Upper lobe of left lung (tissue), 6 donors: ENCODE measurements around the gene TWIST1. TPM values are rescaled to one million over a fixed set of nuclear protein-coding genes. Genes with fewer than 3 reads are reported as not detected.

Experiments used
- ATAC-seq, 2 donors: fragments of 200-7000 bp; cut with Tn5 transposase; one replicate each; pipeline ENCODE4 v1.9.1; 2022; ENCODE audit warnings: mild to moderate bottlenecking in 2 of 2, moderate library complexity in 2 of 2; ENCODE audit not compliant: low FRiP score in 2 of 2
- DNase-seq, 2 donors: peaks; one replicate each; pipeline ENCODE4 v3.0.0-alpha.2; 2019 to 2020
- H3K27ac ChIP-seq, 4 donors: fragments of 200-600 bp; sonication (generic); one replicate each; pipeline ENCODE4 v1.5.1; 2016 to 2019
- H3K27me3 ChIP-seq, 4 donors: fragments of 200-600 bp; sonication (generic); one replicate each; pipeline ENCODE4 v1.5.1; 2017 to 2019
- H3K36me3 ChIP-seq, 4 donors: fragments of 200-600 bp; sonication (generic); one replicate each; pipeline ENCODE4 v1.5.1; 2016 to 2019
- H3K4me1 ChIP-seq, 4 donors: fragments of 200-600 bp; sonication (generic); one replicate each; pipeline ENCODE4 v1.5.1; 2018 to 2019
- H3K4me3 ChIP-seq, 4 donors: fragments of 200-600 bp; sonication (generic); one replicate each; pipeline ENCODE4 v1.5.1; 2017 to 2019; ENCODE audit warnings: mild to moderate bottlenecking in 2 of 4, moderate library complexity in 1 of 4
- H3K9me3 ChIP-seq, 4 donors: fragments of 200-600 bp; sonication (generic); one replicate each; pipeline ENCODE4 v1.5.1; 2018 to 2019
- CTCF ChIP-seq, 6 experiments: fragments of 450-650 bp in 4 of 6; fragments of 200-600 bp in 2 of 6; sonication (generic) in 2 of 6; IDR thresholded peaks; one replicate each; pipeline ENCODE4 v1.5.1; 2016 to 2019; ENCODE audit warnings: antibody characterized with exemption in 6 of 6
- EP300 ChIP-seq, 4 donors: sonication (generic); formaldehyde crosslinking; IDR thresholded peaks; one replicate each; pipeline ENCODE4 v1.5.1; 2017; ENCODE audit warnings: antibody characterized with exemption in 4 of 4, control low read depth in 2 of 4
- POLR2A ChIP-seq, 4 donors: fragments of 450-650 bp; IDR thresholded peaks; one replicate each; pipeline ENCODE4 v1.5.1; 2016 to 2017; ENCODE audit warnings: antibody characterized with exemption in 4 of 4, mild to moderate bottlenecking in 2 of 4
- POLR2AphosphoS5 ChIP-seq, 2 donors: sonication (generic); formaldehyde crosslinking; IDR thresholded peaks; one replicate each; pipeline ENCODE4 v1.5.1; 2017; ENCODE audit warnings: antibody characterized with exemption in 2 of 2
- WGBS, 2 donors: methylation state at CpG; one replicate each; pipeline ENCODE4 v1.1.5; 2017 to 2018; 5-methylcytosine and 5-hydroxymethylcytosine counted together
- total RNA-seq, 6 donors: library from RNA; depleted of rRNA in 4 of 6; stranded (reverse); fragments of >200 nt in 4 of 6; gene quantifications; one replicate each; pipeline versions ENCODE4 v1.1.0 to v1.2.1, GENCODE V29; 2016 to 2021
- donor health status: DM: no; HTN: no; CAD: no; lungs with moderate emphysema.
- donor health status: DM: no; HTN: yes; CAD: no; lungs with severe emphysema.

Gene TWIST1
- total RNA-seq, 6 donors from 2014 or later, result 0.77 to 0.98 TPM; not detected in 4

DNA sequence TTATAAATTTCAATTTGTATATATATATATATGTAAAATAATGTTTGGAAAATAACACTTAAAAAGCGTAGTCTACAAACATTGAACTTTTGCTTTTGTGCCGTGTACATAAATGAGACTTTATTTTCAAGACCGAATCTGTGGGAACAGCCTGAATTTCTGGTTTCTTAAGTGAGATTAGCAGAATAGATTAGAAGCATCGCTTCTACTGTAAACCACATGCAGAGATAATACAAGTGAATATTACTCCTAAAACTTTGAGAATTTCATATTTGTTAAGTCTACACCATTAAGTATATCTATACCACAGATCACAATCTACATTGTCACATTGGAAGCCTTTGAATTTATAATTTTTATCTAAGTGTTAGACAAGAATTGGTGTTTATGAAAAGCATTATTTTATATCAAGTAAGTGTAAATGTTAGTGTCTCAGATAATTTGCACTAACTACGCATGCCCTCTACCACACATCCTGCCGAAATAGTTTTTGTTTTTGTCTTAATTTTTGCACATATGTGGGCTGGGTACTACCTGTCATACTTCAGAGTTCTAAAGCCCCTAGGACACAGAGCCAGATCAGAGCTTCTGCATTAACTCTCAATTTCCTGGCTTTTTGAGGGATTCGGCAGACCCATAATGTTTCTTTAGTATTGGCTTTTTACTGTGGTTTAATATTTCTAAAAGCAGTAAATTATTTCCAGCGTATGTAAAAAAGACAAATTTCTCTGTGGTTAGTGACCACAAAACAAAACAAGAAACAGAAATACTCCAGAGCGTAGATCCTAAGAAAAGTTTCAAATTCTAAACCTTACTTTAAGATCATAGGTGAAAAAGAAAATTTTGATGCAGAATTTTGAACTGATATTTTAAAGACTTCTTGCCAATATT, 20.0 kb downstream of the TWIST1 start:
- Histone ChIP-seq H3K27ac (no peak overlapping the region), H3K36me3 (no peaks in the 10 kb centered on the region), H3K27me3 (no peaks in the 10 kb centered on the region), H3K4me3 (no peak overlapping the region), H3K9me3 (no peaks in the 10 kb centered on the region), H3K4me1 (no peaks in the 10 kb centered on the region)
- WGBS, 2 donors, result 78 to 79% methylated on average over 9 of the region's 9 CpGs
- TF ChIP-seq POLR2AphosphoS5 (IDR thresholded peaks at IDR 0.05), result no peak
- TF ChIP-seq POLR2A (IDR thresholded peaks at IDR 0.05), result no peak
- TF ChIP-seq CTCF (IDR thresholded peaks at IDR 0.05), result no peak
- TF ChIP-seq EP300 (IDR thresholded peaks at IDR 0.05), result no peak
- ATAC-seq (no peak), DNase-seq (no peak)

DNA sequence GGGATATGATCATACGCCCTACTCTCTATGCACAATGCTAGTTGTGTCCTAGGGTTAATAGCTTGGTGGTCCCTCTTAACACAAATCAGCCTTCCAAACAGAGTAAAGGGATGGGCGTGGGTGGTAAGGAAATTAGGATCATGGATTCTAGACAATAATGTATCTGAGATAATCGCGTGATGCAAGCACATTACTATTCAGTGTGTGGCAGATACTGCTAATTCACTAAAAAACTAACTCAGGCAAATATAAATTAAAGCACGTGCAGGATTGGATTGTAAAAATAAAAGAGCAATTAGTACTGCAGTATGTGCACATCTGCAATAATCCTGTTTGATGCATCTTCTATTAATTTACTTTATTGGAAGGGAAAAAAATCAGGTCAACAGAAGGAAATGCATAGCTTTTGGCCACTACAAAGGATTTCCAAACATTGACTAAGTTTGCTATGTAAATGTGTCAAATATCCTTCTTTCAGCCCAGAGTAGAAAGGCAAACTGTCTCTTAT, 22.0 kb downstream of the TWIST1 start:
- no peak for DNase-seq

GRCh38 chr7:19094598-19095352, 22.7 kb downstream of the TWIST1 start:
- no peaks in the 10 kb centered on the region for H3K4me1 ChIP-seq
- no peaks in the 10 kb centered on the region for H3K36me3 ChIP-seq
- no peak overlapping the region for H3K27ac ChIP-seq
- ATAC-seq (no peak), DNase-seq (no peak)
- H3K9me3 ChIP-seq, result no peaks in the 10 kb centered on the region
- H3K4me3 ChIP-seq, result no peak overlapping the region
- 58 to 62% methylated on average over 3 of the region's 3 CpGs for WGBS, 2 donors
- TF ChIP-seq POLR2A (IDR thresholded peaks at IDR 0.05) (no peak), EP300 (IDR thresholded peaks at IDR 0.05) (no peak), POLR2AphosphoS5 (IDR thresholded peaks at IDR 0.05) (no peak), CTCF (IDR thresholded peaks at IDR 0.05) (no peak)
- no peaks in the 10 kb centered on the region for H3K27me3 ChIP-seq

More for the DNA sequence above, 22.0 kb downstream of the TWIST1 start:
- H3K36me3 ChIP-seq, result no peaks in the 10 kb centered on the region
- no peak for ATAC-seq
- H3K27ac ChIP-seq, result no peak overlapping the region
- H3K27me3 ChIP-seq, result no peaks in the 10 kb centered on the region
- H3K4me1 ChIP-seq, result no peaks in the 10 kb centered on the region
- H3K9me3 ChIP-seq, result no peaks in the 10 kb centered on the region
- H3K4me3 ChIP-seq, result no peak overlapping the region
- WGBS, 2 donors, result 76 to 84% methylated on average over 5 of the region's 5 CpGs
- no peak for TF ChIP-seq EP300 (IDR thresholded peaks at IDR 0.05)
- TF ChIP-seq POLR2AphosphoS5 (IDR thresholded peaks at IDR 0.05), result no peak
- no peak for TF ChIP-seq CTCF (IDR thresholded peaks at IDR 0.05)
- TF ChIP-seq POLR2A (IDR thresholded peaks at IDR 0.05), result no peak

- DNase-seq (no peak), ATAC-seq (no peak)
- H3K4me1 ChIP-seq, result no peaks in the 10 kb centered on the region
- H3K9me3 ChIP-seq, result no peaks in the 10 kb centered on the region
- H3K36me3 ChIP-seq, result no peaks in the 10 kb centered on the region
- H3K27me3 ChIP-seq, result no peaks in the 10 kb centered on the region
- no peak for TF ChIP-seq CTCF (IDR thresholded peaks at IDR 0.05)
- TF ChIP-seq POLR2A (IDR thresholded peaks at IDR 0.05), result no peak
- TF ChIP-seq POLR2AphosphoS5 (IDR thresholded peaks at IDR 0.05), result no peak
- no peak for TF ChIP-seq EP300 (IDR thresholded peaks at IDR 0.05)
- no peak overlapping the region for H3K4me3 ChIP-seq
- no peak overlapping the region for H3K27ac ChIP-seq
- 55 to 77% methylated on average over 1 of the region's 1 CpG for WGBS, 2 donors
Measured at GRCh38 chr7:19094138-19094537, 23.3 kb downstream of the TWIST1 start.
